A673 (cell line): ENCODE results near the gene WIPF3. TPM values are rescaled to one million over a fixed set of nuclear protein-coding genes. Genes with fewer than 3 reads are reported as not detected.

Experiments
- BruUV-seq: library from RNA; stranded (reverse); fragments of 400-500 nt; replicated peaks from 2 replicates; lab custom pipeline; 2021; lab: Mats Ljungman, UMichigan
- CTCF ChIA-PET: fragments of 300-600 bp; sonication (Branson Sonifier 250); formaldehyde crosslinking; loops from one replicate; lab custom pipeline; 2022; ENCODE audit warnings: antibody characterized with exemption; lab: Charles Lee
- POLR2A ChIA-PET: fragments of 300-600 bp; sonication (Branson Sonifier 250); formaldehyde crosslinking; loops from one replicate; lab custom pipeline; 2022; ENCODE audit warnings: antibody characterized with exemption; ENCODE audit not compliant: low non-redundant PET; lab: Charles Lee
- DNase-seq: peaks from one replicate; pipeline ENCODE4 v3.0.0-alpha.2; 2015; ENCODE audit warnings: low spot score
- H3K27ac ChIP-seq: fragments of 200-600 bp; sonication (generic); 2 replicates; pipeline ENCODE4 v1.5.1; 2016; ENCODE audit warnings: mixed run types, low read depth, mild to moderate bottlenecking, mixed read lengths, antibody characterized with exemption, low read length; ENCODE audit not compliant: poor library complexity, severe bottlenecking
- H3K27me3 ChIP-seq: fragments of 200-600 bp; sonication (generic); replicated peaks from 2 replicates; pipeline ENCODE4 v1.6.1; 2017; ENCODE audit warnings: mixed run types, low read depth, mild to moderate bottlenecking, mixed read lengths, antibody characterized with exemption, low read length; ENCODE audit not compliant: insufficient read depth, poor library complexity
- H3K36me3 ChIP-seq: fragments of 200-600 bp; sonication (generic); 2 replicates; pipeline ENCODE4 v1.6.1; 2016; ENCODE audit warnings: mixed run types, mild to moderate bottlenecking, mixed read lengths, antibody characterized with exemption, low read length; ENCODE audit not compliant: insufficient read depth, poor library complexity, severe bottlenecking
- H3K4me1 ChIP-seq: fragments of 200-600 bp; sonication (generic); 2 replicates; pipeline ENCODE4 v1.6.1; 2017; ENCODE audit warnings: mixed run types, mild to moderate bottlenecking, mixed read lengths, antibody characterized with exemption, low read length; ENCODE audit not compliant: insufficient read depth, poor library complexity, severe bottlenecking
- H3K4me3 ChIP-seq: fragments of 200-600 bp; sonication (generic); 2 replicates; pipeline ENCODE4 v1.5.1; 2016; ENCODE audit warnings: low read depth, mixed run types, mild to moderate bottlenecking, mixed read lengths, low read length; ENCODE audit not compliant: poor library complexity, severe bottlenecking
- H3K9me3 ChIP-seq: fragments of 200-600 bp; sonication (generic); 2 replicates; pipeline ENCODE4 v1.6.1; 2016; ENCODE audit warnings: mixed run types, low read depth, mild to moderate bottlenecking, mixed read lengths, antibody characterized with exemption, low read length; ENCODE audit not compliant: poor library complexity, severe bottlenecking
- EZH2 ChIP-seq: fragments of 200-600 bp; sonication (generic); IDR thresholded peaks from 2 replicates; pipeline ENCODE4 v1.6.1; 2017; ENCODE audit warnings: borderline replicate concordance, low read depth, mild to moderate bottlenecking, mixed read lengths, antibody characterized with exemption, low read length; ENCODE audit not compliant: poor library complexity, severe bottlenecking
- intact Hi-C: fragments of 100-400 bp; cut with micrococcal nuclease; formaldehyde crosslinking; loops from one replicate; pipeline ENCODE4 v1.10.0; 2022; ENCODE audit not compliant: unreplicated experiment
- total RNA-seq: library from RNA; stranded (reverse); gene quantifications from 2 replicates; pipeline ENCODE4 v1.2.3, GENCODE V29; 2021
- TF ChIP-seq, protein P1 (sequence below): fragments of 300-800, 200-600 bp; sonication (generic); conservative IDR thresholded peaks from 2 replicates; pipeline ENCODE4 v1.5.1; 2017; ENCODE audit warnings: low read depth, mild to moderate bottlenecking, antibody characterized with exemption, low read length, moderate library complexity, mixed read lengths

Gene WIPF3
- total RNA-seq, 1 experiment from 2014 or later, result 0.21 TPM

GRCh38 chr7:29764227-29764626, 42.1 kb upstream of the WIPF3 start:
- intact Hi-C loops, result loop anchor here (5.0 kb wide), 1 partner anchor 158 kb away; no protein-coding TSS in a partner anchor
- TF ChIP-seq, protein P1, sequence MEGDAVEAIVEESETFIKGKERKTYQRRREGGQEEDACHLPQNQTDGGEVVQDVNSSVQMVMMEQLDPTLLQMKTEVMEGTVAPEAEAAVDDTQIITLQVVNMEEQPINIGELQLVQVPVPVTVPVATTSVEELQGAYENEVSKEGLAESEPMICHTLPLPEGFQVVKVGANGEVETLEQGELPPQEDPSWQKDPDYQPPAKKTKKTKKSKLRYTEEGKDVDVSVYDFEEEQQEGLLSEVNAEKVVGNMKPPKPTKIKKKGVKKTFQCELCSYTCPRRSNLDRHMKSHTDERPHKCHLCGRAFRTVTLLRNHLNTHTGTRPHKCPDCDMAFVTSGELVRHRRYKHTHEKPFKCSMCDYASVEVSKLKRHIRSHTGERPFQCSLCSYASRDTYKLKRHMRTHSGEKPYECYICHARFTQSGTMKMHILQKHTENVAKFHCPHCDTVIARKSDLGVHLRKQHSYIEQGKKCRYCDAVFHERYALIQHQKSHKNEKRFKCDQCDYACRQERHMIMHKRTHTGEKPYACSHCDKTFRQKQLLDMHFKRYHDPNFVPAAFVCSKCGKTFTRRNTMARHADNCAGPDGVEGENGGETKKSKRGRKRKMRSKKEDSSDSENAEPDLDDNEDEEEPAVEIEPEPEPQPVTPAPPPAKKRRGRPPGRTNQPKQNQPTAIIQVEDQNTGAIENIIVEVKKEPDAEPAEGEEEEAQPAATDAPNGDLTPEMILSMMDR, result peak; percentile 50
- no peak for TF ChIP-seq EZH2
- H3K4me3 ChIP-seq, result no peak overlapping the region
- ChIA-PET CTCF (interaction anchor here (1.0 kb wide), 1 partner anchor 157 kb away, joined by 7 read pairs; no protein-coding TSS in a partner anchor), POLR2A (no interaction called here)
- no peaks in the 10 kb centered on the region for H3K27me3 ChIP-seq
- BruUV-seq, result no TSS peak
- H3K4me1 ChIP-seq, result no peaks in the 10 kb centered on the region
- no peaks in the 10 kb centered on the region for H3K9me3 ChIP-seq
- DNase-seq, result peak; percentile 7
- H3K36me3 ChIP-seq, result no peaks in the 10 kb centered on the region
- H3K27ac ChIP-seq, result no peak overlapping the region

- H3K9me3 ChIP-seq, result no peaks in the 10 kb centered on the region
- H3K4me1 ChIP-seq, result no peaks in the 10 kb centered on the region
- no peak for DNase-seq
- H3K27ac ChIP-seq, result no peak overlapping the region
- H3K36me3 ChIP-seq, result no peaks in the 10 kb centered on the region
- intact Hi-C loops, result no loop called here
- no peaks in the 10 kb centered on the region for H3K27me3 ChIP-seq
- POLR2A ChIA-PET, result no interaction called here
- CTCF ChIA-PET, result interaction anchor here (0.5 kb wide), 1 partner anchor 8 kb away, joined by 3 read pairs; no protein-coding TSS in a partner anchor
- BruUV-seq, result no TSS peak
- H3K4me3 ChIP-seq, result no peak overlapping the region
- no peak for TF ChIP-seq EZH2
- TF ChIP-seq, protein P1, result no peak
Observed at GRCh38 chr7:29765490-29765889, 40.8 kb upstream of the WIPF3 start.

DNA sequence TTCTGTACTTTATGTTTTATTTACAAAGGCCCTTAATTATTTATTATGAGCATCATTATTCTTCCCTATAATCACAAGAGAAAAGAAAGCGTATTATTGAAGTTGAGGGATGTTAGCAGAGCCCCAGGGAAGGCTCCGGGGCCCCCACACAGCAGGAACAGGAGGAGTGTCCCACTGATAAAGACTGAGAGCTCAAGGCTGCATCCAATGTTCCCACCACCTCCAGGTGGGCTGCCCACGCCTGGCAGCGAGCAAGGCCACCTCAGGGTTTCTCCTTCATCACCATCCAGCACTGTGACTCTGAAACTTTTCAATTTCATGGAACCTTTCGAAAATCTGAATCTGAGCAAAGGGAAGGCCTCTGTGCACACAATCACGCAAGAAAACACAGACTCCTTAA, 35.9 kb upstream of the WIPF3 start:
- Histone ChIP-seq H3K27ac (no peak overlapping the region), H3K9me3 (no peaks in the 10 kb centered on the region), H3K4me3 (no peak overlapping the region), H3K27me3 (peaks cover 2% of the 10 kb centered on the region), H3K36me3 (no peaks in the 10 kb centered on the region), H3K4me1 (no peaks in the 10 kb centered on the region)
- intact Hi-C loops, result no loop called here
- POLR2A ChIA-PET, result no interaction called here
- DNase-seq, result no peak
- CTCF ChIA-PET, result no interaction called here
- no TSS peak for BruUV-seq
- TF ChIP-seq, protein P1, result no peak
- no peak for TF ChIP-seq EZH2
